Upper lobe of left lung (tissue), 6 donors: ENCODE results near the gene ACOT12. TPM values are rescaled to one million over a fixed set of nuclear protein-coding genes. Genes with fewer than 3 reads are reported as not detected.

Experiments
- ATAC-seq, 2 donors: fragments of 200-7000 bp; cut with Tn5 transposase; one replicate each; pipeline ENCODE4 v1.9.1; 2022; ENCODE audit warnings: mild to moderate bottlenecking in 2 of 2, moderate library complexity in 2 of 2; ENCODE audit not compliant: low FRiP score in 2 of 2
- DNase-seq, 2 donors: peaks; one replicate each; pipeline ENCODE4 v3.0.0-alpha.2; 2019 to 2020
- H3K27ac ChIP-seq, 4 donors: fragments of 200-600 bp; sonication (generic); one replicate each; pipeline ENCODE4 v1.5.1; 2016 to 2019
- H3K27me3 ChIP-seq, 4 donors: fragments of 200-600 bp; sonication (generic); one replicate each; pipeline ENCODE4 v1.5.1; 2017 to 2019
- H3K36me3 ChIP-seq, 4 donors: fragments of 200-600 bp; sonication (generic); one replicate each; pipeline ENCODE4 v1.5.1; 2016 to 2019
- H3K4me1 ChIP-seq, 4 donors: fragments of 200-600 bp; sonication (generic); one replicate each; pipeline ENCODE4 v1.5.1; 2018 to 2019
- H3K4me3 ChIP-seq, 4 donors: fragments of 200-600 bp; sonication (generic); one replicate each; pipeline ENCODE4 v1.5.1; 2017 to 2019; ENCODE audit warnings: mild to moderate bottlenecking in 2 of 4, moderate library complexity in 1 of 4
- H3K9me3 ChIP-seq, 4 donors: fragments of 200-600 bp; sonication (generic); one replicate each; pipeline ENCODE4 v1.5.1; 2018 to 2019
- CTCF ChIP-seq, 6 experiments: fragments of 450-650 bp in 4 of 6; fragments of 200-600 bp in 2 of 6; sonication (generic) in 2 of 6; IDR thresholded peaks; one replicate each; pipeline ENCODE4 v1.5.1; 2016 to 2019; ENCODE audit warnings: antibody characterized with exemption in 6 of 6
- EP300 ChIP-seq, 4 donors: sonication (generic); formaldehyde crosslinking; IDR thresholded peaks; one replicate each; pipeline ENCODE4 v1.5.1; 2017; ENCODE audit warnings: antibody characterized with exemption in 4 of 4, control low read depth in 2 of 4
- POLR2A ChIP-seq, 4 donors: fragments of 450-650 bp; IDR thresholded peaks; one replicate each; pipeline ENCODE4 v1.5.1; 2016 to 2017; ENCODE audit warnings: antibody characterized with exemption in 4 of 4, mild to moderate bottlenecking in 2 of 4
- POLR2AphosphoS5 ChIP-seq, 2 donors: sonication (generic); formaldehyde crosslinking; IDR thresholded peaks; one replicate each; pipeline ENCODE4 v1.5.1; 2017; ENCODE audit warnings: antibody characterized with exemption in 2 of 2
- WGBS, 2 donors: methylation state at CpG; one replicate each; pipeline ENCODE4 v1.1.5; 2017 to 2018; 5-methylcytosine and 5-hydroxymethylcytosine counted together
- total RNA-seq, 6 donors: library from RNA; depleted of rRNA in 4 of 6; stranded (reverse); fragments of >200 nt in 4 of 6; gene quantifications; one replicate each; pipeline versions ENCODE4 v1.1.0 to v1.2.1, GENCODE V29; 2016 to 2021
- donor health status: DM: no; HTN: no; CAD: no; lungs with moderate emphysema.
- donor health status: DM: no; HTN: yes; CAD: no; lungs with severe emphysema.

The ACOT12 gene
- total RNA-seq, 6 donors from 2014 or later, result not detected

GRCh38 chr5:81286059-81286617 lies 107.8 kb downstream of the ACOT12 start:
- 71 to 84% methylated on average over 3 of the region's 3 CpGs for WGBS, 2 donors
- ATAC-seq, result no peak
- Histone ChIP-seq H3K27ac (no peak overlapping the region), H3K36me3 (no peaks in the 10 kb centered on the region), H3K4me1 (no peaks in the 10 kb centered on the region), H3K27me3 (no peaks in the 10 kb centered on the region), H3K4me3 (no peak overlapping the region), H3K9me3 (peaks cover 0 to 4% (median 0%) of the 10 kb centered on the region in 4 donors)
- TF ChIP-seq POLR2A (IDR thresholded peaks at IDR 0.05) (no peak), POLR2AphosphoS5 (IDR thresholded peaks at IDR 0.05) (no peak), CTCF (IDR thresholded peaks at IDR 0.05) (no peak), EP300 (IDR thresholded peaks at IDR 0.05) (no peak)
- no peak for DNase-seq

- Histone ChIP-seq H3K27ac (no peak overlapping the region), H3K36me3 (no peaks in the 10 kb centered on the region), H3K9me3 (no peaks in the 10 kb centered on the region), H3K27me3 (no peaks in the 10 kb centered on the region), H3K4me3 (no peak overlapping the region), H3K4me1 (no peaks in the 10 kb centered on the region)
- no peak for DNase-seq
- 79 to 82% methylated on average over 1 of the region's 1 CpG for WGBS, 2 donors
- TF ChIP-seq POLR2AphosphoS5 (IDR thresholded peaks at IDR 0.05) (no peak), EP300 (IDR thresholded peaks at IDR 0.05) (no peak), POLR2A (IDR thresholded peaks at IDR 0.05) (no peak), CTCF (IDR thresholded peaks at IDR 0.05) (no peak)
- ATAC-seq, result no peak
Measured at GRCh38 chr5:81283976-81284375, 110.0 kb downstream of the ACOT12 start.

Other genes starting within 250 kb of the ACOT12 start
- gene CKMT2, start 160.8 kb downstream of the ACOT12 start, total RNA-seq, result 1 to 10 TPM in 3 of 6 donors, not detected in 3; 2.1 to 2.7 (median 2.3) TPM
- 10 to 100 TPM; 14.7 to 35.6 (median 18.3) TPM for gene ZCCHC9, start 92.5 kb downstream of the ACOT12 start, total RNA-seq